ENCODE measurements around the gene NOTCH1. TPM values are rescaled to one million over a fixed set of nuclear protein-coding genes. Genes with fewer than 3 reads are reported as not detected.

NOTCH1 gene
- total RNA-seq, 4 donors from 2014 or later, result 32.0 to 40.8 (median 36.2) TPM

DNA sequence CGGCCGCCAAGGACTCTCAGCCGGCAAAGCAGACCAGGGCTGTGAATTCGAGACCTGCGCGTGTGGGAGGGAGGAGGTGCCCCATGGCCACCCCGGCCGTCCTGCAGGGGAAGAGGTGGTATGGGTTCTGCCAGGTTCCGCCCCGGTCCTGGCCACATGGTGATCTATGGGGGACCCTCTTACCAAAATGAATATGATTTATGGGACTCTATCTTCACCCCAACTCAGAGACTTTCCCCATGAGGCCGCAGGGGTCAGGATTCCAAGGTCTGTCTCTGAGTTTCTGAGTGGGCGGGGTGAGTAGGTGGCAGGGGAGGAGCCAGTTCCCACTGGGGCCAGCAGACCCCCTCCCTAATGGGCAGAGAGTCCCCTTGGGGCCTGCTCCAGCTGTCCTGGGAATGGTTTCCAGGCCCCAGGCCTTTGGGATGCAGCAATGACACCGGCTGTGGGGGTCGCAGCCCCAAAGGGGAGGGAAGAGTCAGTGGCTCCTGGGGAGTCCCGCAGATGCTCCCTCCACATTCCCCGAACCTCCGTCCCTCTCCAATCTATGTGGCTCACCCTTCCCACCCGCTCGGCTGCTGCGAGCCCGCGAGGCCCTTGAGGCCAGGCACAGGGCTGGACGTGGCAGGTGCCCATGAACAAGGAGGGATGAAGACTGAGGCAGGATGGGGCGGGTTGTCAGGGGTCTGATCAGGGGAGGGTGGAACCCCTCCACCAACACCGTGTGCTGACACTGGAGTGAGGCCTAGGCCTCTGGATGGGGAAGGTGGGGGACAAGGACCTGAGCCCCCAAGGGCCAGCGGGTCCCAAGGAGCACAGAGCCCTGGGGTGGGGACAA lies 20.1 kb upstream of the NOTCH1 start:
- 77 to 80% methylated on average over 11 of the region's 26 CpGs for WGBS, 2 donors
- no peak overlapping the region for H3K4me3 ChIP-seq
- H3K9me3 ChIP-seq, result no peaks in the 10 kb centered on the region
- H3K4me1 ChIP-seq, result peaks cover 35 to 67% (median 54%) of the 10 kb centered on the region in 3 donors
- H3K27ac ChIP-seq, result peak overlapping the region; percentile 21 to 82 (median 54)
- DNase-seq, result no peak
- TF ChIP-seq POLR2A (IDR thresholded peaks at IDR 0.05), result no peak
- TF ChIP-seq, protein P1, sequence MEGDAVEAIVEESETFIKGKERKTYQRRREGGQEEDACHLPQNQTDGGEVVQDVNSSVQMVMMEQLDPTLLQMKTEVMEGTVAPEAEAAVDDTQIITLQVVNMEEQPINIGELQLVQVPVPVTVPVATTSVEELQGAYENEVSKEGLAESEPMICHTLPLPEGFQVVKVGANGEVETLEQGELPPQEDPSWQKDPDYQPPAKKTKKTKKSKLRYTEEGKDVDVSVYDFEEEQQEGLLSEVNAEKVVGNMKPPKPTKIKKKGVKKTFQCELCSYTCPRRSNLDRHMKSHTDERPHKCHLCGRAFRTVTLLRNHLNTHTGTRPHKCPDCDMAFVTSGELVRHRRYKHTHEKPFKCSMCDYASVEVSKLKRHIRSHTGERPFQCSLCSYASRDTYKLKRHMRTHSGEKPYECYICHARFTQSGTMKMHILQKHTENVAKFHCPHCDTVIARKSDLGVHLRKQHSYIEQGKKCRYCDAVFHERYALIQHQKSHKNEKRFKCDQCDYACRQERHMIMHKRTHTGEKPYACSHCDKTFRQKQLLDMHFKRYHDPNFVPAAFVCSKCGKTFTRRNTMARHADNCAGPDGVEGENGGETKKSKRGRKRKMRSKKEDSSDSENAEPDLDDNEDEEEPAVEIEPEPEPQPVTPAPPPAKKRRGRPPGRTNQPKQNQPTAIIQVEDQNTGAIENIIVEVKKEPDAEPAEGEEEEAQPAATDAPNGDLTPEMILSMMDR (IDR thresholded peaks at IDR 0.05), result no peak
- intact Hi-C loops (cut with DNase I), result no loop called here
- peaks cover 0 to 27% (median 0%) of the 10 kb centered on the region in 4 donors for H3K27me3 ChIP-seq
- no peaks in the 10 kb centered on the region for H3K36me3 ChIP-seq

DNA sequence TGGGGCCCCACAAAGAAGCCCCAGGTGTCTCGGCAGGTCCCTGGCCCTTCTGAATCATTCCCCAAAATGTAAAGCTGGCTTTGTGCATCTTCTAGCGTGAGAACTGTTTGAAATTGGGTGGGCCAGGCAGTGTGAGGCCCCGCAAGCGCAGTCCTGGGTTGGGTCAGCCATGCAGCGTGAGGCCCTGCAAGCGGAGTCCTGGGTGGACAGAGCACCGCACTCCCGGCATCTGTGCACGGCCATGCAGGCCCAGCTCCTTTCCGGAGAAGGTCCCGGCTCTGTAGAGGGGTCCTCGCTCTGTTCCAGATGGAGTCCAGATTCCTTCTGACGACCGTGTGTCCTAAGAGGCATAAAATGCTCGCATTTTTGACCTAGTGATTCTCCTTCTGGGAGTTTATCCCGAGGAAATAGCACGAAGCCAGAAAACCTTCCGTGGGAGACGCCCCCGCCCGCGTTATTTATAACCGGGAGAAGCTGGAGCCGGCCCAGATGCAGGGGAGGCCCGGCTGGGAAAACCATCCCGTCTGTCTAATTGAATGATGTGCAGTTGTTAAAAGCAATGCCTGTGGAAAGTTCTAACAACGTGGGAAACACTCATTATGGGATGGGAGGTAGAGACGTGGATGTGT lies 19.4 kb upstream of the NOTCH1 start:
- DNase-seq, result no peak
- Histone ChIP-seq H3K36me3 (no peaks in the 10 kb centered on the region), H3K27me3 (peaks cover 0 to 27% (median 0%) of the 10 kb centered on the region in 4 donors), H3K4me1 (peaks cover 35 to 67% (median 54%) of the 10 kb centered on the region in 3 donors), H3K4me3 (no peak overlapping the region), H3K27ac (peak overlapping the region; percentile 21 to 82 (median 54)), H3K9me3 (no peaks in the 10 kb centered on the region)
- TF ChIP-seq, protein P1 (IDR thresholded peaks at IDR 0.05), result no peak
- TF ChIP-seq POLR2A (IDR thresholded peaks at IDR 0.05), result no peak
- WGBS, 2 donors, result 48 to 51% methylated on average over 14 to 16 of the region's 28 CpGs
- intact Hi-C loops (cut with DNase I), result no loop called here

- DNase-seq, result no peak
- no peaks in the 10 kb centered on the region for H3K36me3 ChIP-seq
- H3K27ac ChIP-seq, result peak overlapping the region; percentile 12 to 82 (median 54)
- WGBS, 2 donors, result 30 to 60% methylated on average over 1 to 3 of the region's 21 CpGs
- TF ChIP-seq, protein P1 (IDR thresholded peaks at IDR 0.05), result peak in 3 of 6 experiments; percentile 29 to 41 (median 32)
- TF ChIP-seq POLR2A (IDR thresholded peaks at IDR 0.05), result no peak
- intact Hi-C loops (cut with DNase I), result no loop called here
- H3K4me1 ChIP-seq, result peaks cover 35 to 67% (median 54%) of the 10 kb centered on the region in 3 donors
- peaks cover 0 to 27% (median 0%) of the 10 kb centered on the region in 4 donors for H3K27me3 ChIP-seq
- H3K4me3 ChIP-seq, result no peak overlapping the region
- H3K9me3 ChIP-seq, result peaks cover 0 to 4% (median 2%) of the 10 kb centered on the region in 3 donors
Observed at GRCh38 chr9:136564379-136564988, 18.6 kb upstream of the NOTCH1 start.

GRCh38 chr9:136563646-136564325 lies 17.9 kb upstream of the NOTCH1 start:
- WGBS, 2 donors, result 74 to 90% methylated on average over 2 to 7 of the region's 19 CpGs
- intact Hi-C loops (cut with DNase I), result no loop called here
- Histone ChIP-seq H3K27me3 (peaks cover 0 to 27% (median 0%) of the 10 kb centered on the region in 4 donors), H3K36me3 (no peaks in the 10 kb centered on the region), H3K9me3 (peaks cover 0 to 7% (median 5%) of the 10 kb centered on the region in 3 donors), H3K4me1 (peaks cover 35 to 63% (median 50%) of the 10 kb centered on the region in 3 donors), H3K4me3 (no peak overlapping the region), H3K27ac (peak overlapping the region in 3 of 4 donors; percentile 36 to 82 (median 73))
- TF ChIP-seq, protein P1 (IDR thresholded peaks at IDR 0.05), result no peak
- TF ChIP-seq POLR2A (IDR thresholded peaks at IDR 0.05), result no peak
- no peak for DNase-seq
